ENCODE data around the gene BAZ2A. TPM values are rescaled to one million over a fixed set of nuclear protein-coding genes. Genes with fewer than 3 reads are reported as not detected.

BAZ2A gene
- total RNA-seq, 1 experiment from 2014 or later = 106 TPM

GRCh38 chr12:56602239-56602638 lies 27.9 kb downstream of the BAZ2A start:
- POLR2A ChIA-PET = no interaction called here
- Histone ChIP-seq H3K4me1 (ENCODE audit: control insufficient read depth in 1 of 2, insufficient read depth in 2 of 2, low read length in 2 of 2) (no peaks in the 10 kb centered on the region), H3K9ac (ENCODE audit: low read length) (no peak overlapping the region), H3K79me2 (ENCODE audit: insufficient read depth, low read length) (no peaks in the 10 kb centered on the region), H3K36me3 (ENCODE audit: control insufficient read depth in 1 of 2, insufficient read depth in 2 of 2, low read length in 2 of 2) (peaks cover 73 to 76% of the 10 kb centered on the region in 2 experiments), H2AFZ (ENCODE audit: low read depth, low read length, poor library complexity, severe bottlenecking) (no peak overlapping the region), H3K4me3 (replicated peaks in 1 of 2; ENCODE audit: low read depth in 1 of 2, low read length in 2 of 2) (no peak overlapping the region), H3K4me2 (ENCODE audit: low read length) (no peak overlapping the region), H3K27me3 (ENCODE audit: insufficient read depth, low read length) (no peaks in the 10 kb centered on the region), H3K27ac (ENCODE audit: low read depth, low read length) (no peak overlapping the region), H3K9me2 (ENCODE audit: insufficient read depth) (no peaks in the 10 kb centered on the region), H3K9me3 (ENCODE audit: control insufficient read depth in 1 of 2, insufficient read depth in 1 of 2, low read depth in 1 of 2, low read length in 2 of 2) (no peaks in the 10 kb centered on the region), H4K20me1 (ENCODE audit: insufficient read depth) (no peaks in the 10 kb centered on the region)
- DNase-seq (ENCODE audit: low read depth, low spot score) (no peak), ATAC-seq (no peak)
- TF ChIP-seq ZFX (IDR thresholded peaks at IDR 0.05) (no peak), SIN3A (IDR thresholded peaks at IDR 0.05; ENCODE audit: low read depth) (no peak), POLR2AphosphoS5 (IDR thresholded peaks at IDR 0.05; ENCODE audit: low read depth, low read length) (no peak)
- CTCF ChIA-PET = interaction anchor here (1.2 kb wide), 1 partner anchor 34 kb away, joined by 4 read pairs; no protein-coding TSS in a partner anchor
- intact Hi-C loops (cut with micrococcal nuclease) = no loop called here
- no TSS peak for BruUV-seq (replicated peaks)
- RAD21 ChIA-PET (ENCODE audit: low non-redundant PET in 1 of 2, low total read pairs in 2 of 2, uncharacterized antibody in 2 of 2, unreplicated experiment in 2 of 2) = interaction anchor here in 1 of 2 experiments (1.4 kb wide), 1 partner anchor 35 kb away, joined by 3 read pairs; no protein-coding TSS in a partner anchor

GRCh38 chr12:56601503-56601902 lies 28.6 kb downstream of the BAZ2A start:
- ChIA-PET RAD21 (ENCODE audit: low non-redundant PET in 1 of 2, low total read pairs in 2 of 2, uncharacterized antibody in 2 of 2, unreplicated experiment in 2 of 2) (interaction anchor here in 1 of 2 experiments (1.4 kb wide), 1 partner anchor 35 kb away, joined by 3 read pairs; no protein-coding TSS in a partner anchor), POLR2A (no interaction called here), CTCF (interaction anchor here (1.2 kb wide), 1 partner anchor 35 kb away, joined by 4 read pairs; no protein-coding TSS in a partner anchor)
- H3K79me2 ChIP-seq (ENCODE audit: insufficient read depth, low read length) = no peaks in the 10 kb centered on the region
- H3K36me3 ChIP-seq (ENCODE audit: control insufficient read depth in 1 of 2, insufficient read depth in 2 of 2, low read length in 2 of 2) = peaks cover 69 to 72% of the 10 kb centered on the region in 2 experiments
- H3K4me3 ChIP-seq (replicated peaks in 1 of 2; ENCODE audit: low read depth in 1 of 2, low read length in 2 of 2) = no peak overlapping the region
- no peak overlapping the region for H2AFZ ChIP-seq (ENCODE audit: low read depth, low read length, poor library complexity, severe bottlenecking)
- H3K27me3 ChIP-seq (ENCODE audit: insufficient read depth, low read length) = no peaks in the 10 kb centered on the region
- no peaks in the 10 kb centered on the region for H3K4me1 ChIP-seq (ENCODE audit: control insufficient read depth in 1 of 2, insufficient read depth in 2 of 2, low read length in 2 of 2)
- no TSS peak for BruUV-seq (replicated peaks)
- no peaks in the 10 kb centered on the region for H3K9me3 ChIP-seq (ENCODE audit: control insufficient read depth in 1 of 2, insufficient read depth in 1 of 2, low read depth in 1 of 2, low read length in 2 of 2)
- no peaks in the 10 kb centered on the region for H3K9me2 ChIP-seq (ENCODE audit: insufficient read depth)
- DNase-seq (ENCODE audit: low read depth, low spot score) (no peak), ATAC-seq (peak; percentile 61)
- no peaks in the 10 kb centered on the region for H4K20me1 ChIP-seq (ENCODE audit: insufficient read depth)
- peak; percentile 38; the same call in 1 of the 2 replicates for TF ChIP-seq RAD21 (IDR thresholded peaks at IDR 0.05; ENCODE audit: low read depth)
- TF ChIP-seq CTCF (IDR thresholded peaks at IDR 0.05 in 2 of 3, conservative IDR thresholded peaks at IDR 0.05 in 1 of 3; ENCODE audit: borderline replicate concordance in 1 of 3, insufficient read depth in 1 of 3, low read depth in 2 of 3, low read length in 2 of 3) = peak in 2 of 3 experiments; percentile 23 to 36; a peak in 3 of 6 replicates
- no peak for TF ChIP-seq ZBTB33 (IDR thresholded peaks at IDR 0.05; ENCODE audit: extremely low read depth, insufficient replicate concordance, low read length)
- intact Hi-C loops (cut with micrococcal nuclease) = no loop called here
- H3K4me2 ChIP-seq (ENCODE audit: low read length) = no peak overlapping the region
- H3K27ac ChIP-seq (ENCODE audit: low read depth, low read length) = no peak overlapping the region
- no peak overlapping the region for H3K9ac ChIP-seq (ENCODE audit: low read length)
